SK-MEL-5 (cell line): ENCODE data around the gene UNC79. TPM values are rescaled to one million over a fixed set of nuclear protein-coding genes. Genes with fewer than 3 reads are reported as not detected.
A peak's percentile ranks its signal among the peaks of the same experiment; 100 is the strongest.

Experiments
- DNase-seq: peaks from one replicate; pipeline ENCODE4 v3.0.0-alpha.2; 2016; ENCODE audit warnings: low read depth, low spot score
- in situ Hi-C: cut with HindIII; loops from 2 replicates; pipeline ENCODE4 v1.10.0; 2016; ENCODE audit warnings: low sequenced_read_pairs, high pct_unique_total_duplicates, low pct_unique_long_range_greater_than_20kb
- small RNA-seq, 2 experiments: library from RNA; depleted of rRNA; stranded (forward); fragments of <200 nt; gene quantifications; one replicate each; pipeline ENCODE3, GENCODE V24; 2014
- total RNA-seq: library from RNA; depleted of rRNA; stranded (reverse); fragments of >200 nt; shearing (Covaris generic); gene quantifications from 2 replicates; pipeline ENCODE4 v1.2.3, GENCODE V29; 2014; rRNA removed

Gene UNC79
- total RNA-seq, 1 experiment from 2014 or later = 1.2 TPM

DNA sequence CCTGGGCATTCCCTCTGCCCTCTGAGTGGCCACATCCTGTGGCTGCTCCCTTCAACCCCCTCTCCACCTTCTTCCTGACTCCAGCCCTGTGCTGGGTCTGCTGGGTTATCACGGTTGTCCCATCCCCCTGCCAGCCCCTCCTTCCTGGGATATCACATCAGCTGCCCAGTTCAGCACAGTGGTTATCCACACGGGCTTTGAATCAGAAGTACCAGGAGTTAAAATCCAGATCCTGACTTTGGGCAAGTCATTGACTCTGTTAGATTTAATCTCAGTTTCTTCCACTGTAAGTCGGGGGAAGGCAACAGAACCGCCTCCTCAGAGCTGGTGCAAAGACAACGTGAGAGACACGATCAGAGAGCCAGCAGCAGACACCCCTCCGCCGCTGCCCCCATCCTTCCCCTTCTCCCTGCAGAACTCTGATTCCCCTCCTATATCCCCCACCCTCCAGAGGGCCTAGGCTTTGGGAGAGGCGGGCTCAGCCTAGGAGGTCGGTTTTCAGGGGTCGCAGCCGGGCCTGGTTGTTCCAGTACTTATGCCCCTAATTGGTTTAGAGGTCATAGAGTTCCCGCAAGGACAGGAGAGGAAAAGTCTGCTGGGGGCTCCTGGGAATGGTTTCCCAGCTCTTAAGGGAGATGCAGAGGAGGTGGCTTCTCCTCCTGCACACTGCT is 315.0 kb downstream of the UNC79 start:
- no peak for DNase-seq
- in situ Hi-C loops = no loop called here

DNA sequence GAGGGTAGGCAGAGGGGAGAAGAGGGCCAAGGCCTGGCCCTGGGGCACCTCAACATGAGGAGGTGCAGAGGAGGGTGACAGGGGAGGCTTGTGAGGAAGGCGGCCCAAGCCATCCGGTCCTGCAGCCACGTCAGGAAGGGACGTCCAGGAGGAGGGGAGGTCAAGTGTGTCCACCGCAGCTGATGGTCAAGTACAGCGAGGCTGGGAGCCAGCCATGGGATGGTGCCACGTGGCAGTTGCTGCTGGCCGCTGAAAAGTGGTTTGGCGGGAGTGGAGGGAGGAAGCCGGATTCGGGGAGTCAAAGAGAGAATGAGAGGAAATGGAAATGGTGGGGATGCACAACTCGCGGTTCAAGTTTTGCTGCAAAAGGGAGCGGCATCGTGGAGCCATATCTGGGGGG is 316.4 kb downstream of the UNC79 start:
- no peak for DNase-seq
- in situ Hi-C loops = no loop called here

DNA sequence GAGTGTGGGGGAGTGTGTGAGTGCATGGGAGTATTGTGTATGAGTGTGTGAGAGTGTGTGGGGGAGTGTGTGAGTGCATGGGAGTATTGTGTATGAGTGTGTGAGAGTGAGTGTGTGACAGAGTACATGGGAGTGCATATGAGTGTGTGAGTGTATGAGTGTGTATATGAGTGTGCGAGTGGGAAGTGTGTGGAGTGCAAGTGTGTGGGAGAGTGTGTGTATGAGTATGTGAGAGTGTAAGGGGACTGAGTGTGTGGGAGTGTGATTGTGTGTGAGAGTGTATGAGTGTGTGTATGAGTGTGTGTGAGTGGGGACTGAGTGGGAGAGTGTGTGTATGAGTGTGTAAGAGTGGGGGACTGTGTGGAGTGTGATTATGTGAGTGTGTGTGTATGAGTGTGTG is 316.8 kb downstream of the UNC79 start:
- DNase-seq = no peak
- in situ Hi-C loops = no loop called here

DNA sequence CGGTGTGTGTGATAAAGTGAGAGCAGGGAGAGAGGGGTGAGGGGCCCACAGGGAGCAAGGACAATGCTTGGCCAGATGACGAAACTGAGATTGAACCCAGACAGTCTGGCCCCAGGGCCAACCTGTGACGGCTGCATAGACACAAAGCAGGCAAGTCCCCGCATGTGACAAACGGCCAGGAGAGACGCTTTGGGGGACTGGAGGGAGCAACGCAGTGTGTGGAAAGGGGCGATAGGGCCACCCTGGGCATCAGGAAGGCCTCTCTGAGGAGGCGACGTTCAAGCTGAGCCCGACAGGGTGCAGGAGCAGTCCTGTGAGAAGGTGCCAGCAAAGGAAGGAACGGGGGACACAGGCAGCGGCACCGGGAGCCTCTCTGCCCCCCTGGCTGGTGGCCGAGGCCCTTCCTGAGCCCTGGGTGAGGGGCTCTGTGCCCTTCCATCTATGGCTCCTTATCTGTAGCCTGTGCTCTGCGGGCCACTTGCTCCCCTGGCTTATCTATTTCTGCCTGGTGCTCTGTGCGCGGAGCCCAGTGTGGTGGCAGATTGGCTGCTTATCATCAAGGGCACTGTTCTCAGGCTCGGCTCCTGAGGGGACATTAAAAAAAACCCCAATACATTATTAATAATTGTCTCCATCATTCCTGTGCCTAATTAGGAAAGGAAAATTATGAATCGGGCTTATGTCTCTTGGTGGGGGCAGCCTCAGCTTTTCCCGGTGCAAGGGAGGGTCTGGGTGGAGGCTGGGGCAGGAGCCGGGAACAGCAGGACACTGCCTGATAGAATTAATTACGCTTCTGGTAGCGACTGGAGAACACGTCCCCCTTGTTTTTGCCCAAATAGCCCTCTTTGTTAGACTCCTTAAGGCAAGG is 317.7 kb downstream of the UNC79 start:
- DNase-seq = peak; percentile 41
- in situ Hi-C loops = no loop called here

DNA sequence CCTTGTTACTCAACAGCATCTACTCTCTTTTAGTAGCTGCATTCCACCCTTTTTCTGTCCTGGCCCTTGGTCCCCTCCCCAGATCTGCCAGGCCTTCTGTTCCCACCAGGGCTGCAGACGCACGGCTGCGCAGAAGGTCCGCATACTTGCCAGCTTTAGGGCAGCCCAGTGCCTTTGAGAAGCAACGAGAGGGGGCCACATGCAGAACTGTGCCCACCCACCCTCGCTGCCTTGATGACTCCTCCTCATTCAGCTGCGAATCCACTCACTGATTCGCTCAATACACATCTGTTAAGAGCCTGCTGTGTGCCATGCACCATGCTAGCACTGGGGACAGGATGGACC is 318.3 kb downstream of the UNC79 start:
- no peak for DNase-seq
- in situ Hi-C loops = no loop called here

DNA sequence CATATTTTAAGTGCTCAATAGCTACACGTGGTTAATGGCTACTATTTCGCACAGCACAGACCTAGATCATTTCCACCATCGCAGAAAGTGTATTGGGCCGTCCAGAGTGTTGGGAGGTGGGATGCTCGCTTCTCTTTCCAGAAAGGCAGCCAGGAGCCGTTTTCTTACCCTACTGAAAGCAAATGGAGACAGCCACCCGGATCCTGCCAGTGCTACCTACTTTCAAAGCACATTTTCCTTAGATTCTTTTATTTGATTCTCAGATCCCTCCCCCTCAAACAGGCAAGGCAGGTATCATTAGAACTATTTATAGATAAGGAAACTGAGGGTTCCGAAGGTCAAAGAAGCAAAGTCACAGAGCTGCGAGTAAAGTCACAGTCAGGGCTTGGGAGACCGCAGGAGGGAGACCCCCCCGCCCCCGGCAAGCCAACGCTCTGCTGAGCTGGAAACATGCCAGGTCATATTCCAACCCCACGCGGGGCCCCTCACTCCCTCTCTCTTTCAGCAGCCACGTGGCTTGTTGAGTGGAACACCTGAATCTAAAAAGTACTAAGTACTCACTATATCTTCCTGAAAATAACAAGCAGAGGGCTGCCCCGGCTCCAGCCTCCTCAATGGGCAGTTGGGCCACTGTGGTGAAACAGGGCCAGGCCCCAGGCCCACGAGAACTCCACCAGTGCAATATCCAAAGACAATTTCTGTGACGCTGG is 321.4 kb downstream of the UNC79 start:
- in situ Hi-C loops = no loop called here
- no peak for DNase-seq

DNA sequence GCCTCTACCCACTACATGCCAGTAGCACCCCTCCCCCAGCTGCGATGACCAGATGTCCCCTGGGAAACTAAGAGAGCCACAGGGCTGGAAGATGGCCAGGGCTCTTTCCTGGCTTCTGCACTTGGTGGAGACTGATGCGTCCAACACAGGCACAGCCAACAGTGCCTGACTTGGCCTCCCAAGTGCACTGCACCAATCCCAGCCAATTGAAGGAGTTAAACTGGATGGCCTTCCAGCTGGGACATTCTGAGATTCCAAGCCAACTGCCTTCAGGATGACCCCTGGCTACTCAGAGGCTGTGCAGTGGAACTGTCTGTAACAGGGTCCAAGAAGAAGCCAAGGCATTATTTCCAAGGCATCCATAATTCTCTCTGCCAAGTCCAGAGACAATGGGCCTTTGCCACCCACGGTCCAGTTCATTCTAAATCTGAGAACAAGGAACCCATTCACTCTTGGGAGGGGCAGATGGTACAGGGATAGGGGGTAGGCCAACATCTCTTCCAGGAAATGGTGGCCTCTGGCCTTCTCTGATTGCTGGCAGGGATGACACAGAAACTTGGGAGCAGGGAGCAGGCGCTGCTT is 322.3 kb downstream of the UNC79 start:
- peak; percentile 50 for DNase-seq
- in situ Hi-C loops = no loop called here

DNA sequence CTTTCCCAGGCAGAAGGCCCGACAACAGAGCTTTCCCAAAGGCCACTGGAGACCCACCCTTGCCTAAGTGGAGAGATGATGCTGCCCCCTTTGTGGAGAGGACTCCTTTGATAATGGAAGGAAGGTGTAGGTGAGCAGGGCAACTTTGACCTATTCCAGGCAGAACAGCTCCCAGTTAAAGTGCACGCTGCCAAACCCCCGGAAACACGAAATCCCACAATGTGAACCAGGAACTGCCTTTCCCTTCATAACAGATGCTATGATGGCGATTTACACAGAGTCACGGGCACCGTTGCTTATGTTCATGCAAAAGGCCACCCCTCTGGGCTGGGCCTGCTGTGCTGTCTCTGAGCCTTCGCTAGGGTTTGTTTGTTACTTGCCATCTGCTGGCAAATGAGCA is 322.9 kb downstream of the UNC79 start:
- DNase-seq = no peak
- in situ Hi-C loops = no loop called here

DNA sequence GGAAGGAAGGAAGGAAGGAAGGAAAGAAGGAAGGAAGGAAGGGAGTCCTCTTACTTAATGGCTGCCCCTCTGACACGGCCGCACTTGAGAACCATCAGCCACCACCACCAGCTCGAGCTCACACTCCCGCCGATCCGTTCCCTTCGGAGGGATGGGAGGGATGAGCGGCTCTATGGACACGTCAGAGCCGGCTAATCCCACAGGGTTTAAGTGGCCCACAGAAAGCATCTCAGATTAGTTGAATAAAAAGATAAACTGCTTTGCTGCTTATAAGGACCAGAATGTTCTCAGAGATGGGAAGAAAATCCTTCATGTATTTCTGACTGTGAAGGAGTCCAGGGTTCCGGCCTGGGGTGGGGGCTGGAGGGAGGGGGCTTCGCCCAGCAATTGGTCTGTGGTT is 326.5 kb downstream of the UNC79 start:
- DNase-seq = no peak
- in situ Hi-C loops = no loop called here

Small RNAs within 50 kb of the gene (small RNA-seq; reads per million reads assigned to genes)
- gene RF00019 = 0 reads per million in 2 experiments
- 0 reads per million in 2 experiments for gene RF02271
- gene RNU6-1258P = 0 reads per million in 2 experiments

Other genes with a start within 250 kb of the UNC79 start
- 82.9 and 91.5 TPM in 2 replicates for gene MOAP1, start 246.0 kb upstream of the UNC79 start, total RNA-seq
- gene LYSET, start 245.6 kb upstream of the UNC79 start, total RNA-seq = 127 and 135 TPM in 2 replicates
- 30.6 and 31.9 TPM in 2 replicates for gene GON7, start 223.9 kb upstream of the UNC79 start, total RNA-seq
- gene UBR7, start 223.7 kb upstream of the UNC79 start, total RNA-seq = 28.0 and 36.6 TPM in 2 replicates
- 18.0 and 18.9 TPM in 2 replicates for gene BTBD7, start 97.9 kb upstream of the UNC79 start, total RNA-seq
- gene COX8C, start 83.8 kb upstream of the UNC79 start, total RNA-seq = not detected in 2 replicates